Stimulated activated naive CD4-positive, alpha-beta T cell treated with Interleukin-2 at 50 U/mL for 16 hours (primary cell): ENCODE data around the gene PNPLA4.

Source experiments
- DNase-seq: peaks from one replicate; lab custom pipeline; 2025; lab: John Stamatoyannopoulos, UW

Gene PNPLA4, protein sequence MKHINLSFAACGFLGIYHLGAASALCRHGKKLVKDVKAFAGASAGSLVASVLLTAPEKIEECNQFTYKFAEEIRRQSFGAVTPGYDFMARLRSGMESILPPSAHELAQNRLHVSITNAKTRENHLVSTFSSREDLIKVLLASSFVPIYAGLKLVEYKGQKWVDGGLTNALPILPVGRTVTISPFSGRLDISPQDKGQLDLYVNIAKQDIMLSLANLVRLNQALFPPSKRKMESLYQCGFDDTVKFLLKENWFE

DNA sequence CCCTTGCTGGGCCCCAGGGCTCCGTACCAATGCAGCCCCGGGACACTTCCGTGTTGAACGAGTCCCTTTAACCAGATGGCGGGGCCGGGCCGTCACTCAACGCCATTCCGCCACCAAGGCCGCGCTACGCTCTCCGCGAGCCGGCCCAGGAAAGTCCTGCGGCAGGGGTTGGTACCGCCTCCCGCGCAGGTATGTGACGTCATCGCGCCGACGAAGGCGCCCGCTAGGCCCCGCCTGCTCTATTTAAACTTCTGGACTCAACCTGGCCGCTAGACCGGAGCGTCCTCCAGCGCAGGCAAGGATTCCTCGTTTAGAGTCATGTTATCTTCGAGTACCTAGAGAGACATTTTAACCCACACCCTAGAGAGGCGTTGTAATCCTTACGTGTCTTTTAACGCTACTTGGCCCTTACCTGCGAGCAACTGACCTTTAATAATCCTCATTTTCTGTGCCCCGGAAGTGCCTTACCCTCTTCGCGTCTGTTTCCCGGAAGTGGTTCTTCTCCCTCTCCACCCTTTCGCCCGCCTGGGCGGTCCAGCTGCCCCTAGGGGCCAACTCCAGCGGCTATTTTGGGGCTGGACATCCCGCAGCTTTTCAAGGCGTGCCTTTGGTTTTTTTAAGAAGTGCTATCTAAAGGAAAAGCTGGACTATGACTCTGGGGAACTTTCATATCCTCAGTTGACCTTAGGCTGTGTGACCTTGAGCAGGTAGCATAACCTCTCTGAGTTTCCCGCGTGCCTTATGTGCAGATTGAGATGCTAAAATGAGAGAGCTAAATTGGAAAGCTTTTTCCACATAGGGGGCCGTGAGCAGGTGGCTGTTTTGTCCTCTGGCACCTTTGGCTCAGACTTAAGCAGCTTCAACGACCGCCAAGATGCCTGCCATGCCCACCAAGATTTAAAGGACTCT lies at the start of gene PNPLA4:
Gene PNPLA4, minus strand, starts transcription at position 155 of the 909 bp plus-strand sequence. CDS start 1,294 bp downstream, outside the sequence.
- peak; percentile 73 for DNase-seq

DNA sequence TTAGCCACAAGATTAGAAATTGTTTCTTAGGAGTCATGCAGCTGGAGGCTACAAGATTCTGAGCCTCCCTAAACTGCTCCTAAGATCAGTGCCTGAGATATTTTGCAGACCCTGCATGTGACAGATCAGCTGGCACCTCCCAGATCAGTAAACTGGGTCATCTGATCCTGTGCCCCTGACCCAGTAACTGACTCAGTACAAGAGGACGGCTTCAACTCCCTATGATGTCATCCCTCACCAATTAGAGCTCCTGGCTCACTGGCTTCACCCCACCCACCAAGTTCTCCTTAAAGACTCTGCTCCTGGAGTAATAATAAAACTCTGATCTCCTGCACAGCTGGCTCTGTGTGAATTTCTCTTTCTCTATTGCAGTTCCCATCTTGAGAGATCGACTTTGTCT lies 45.4 kb upstream of the PNPLA4 start:
- DNase-seq: no peak

DNA sequence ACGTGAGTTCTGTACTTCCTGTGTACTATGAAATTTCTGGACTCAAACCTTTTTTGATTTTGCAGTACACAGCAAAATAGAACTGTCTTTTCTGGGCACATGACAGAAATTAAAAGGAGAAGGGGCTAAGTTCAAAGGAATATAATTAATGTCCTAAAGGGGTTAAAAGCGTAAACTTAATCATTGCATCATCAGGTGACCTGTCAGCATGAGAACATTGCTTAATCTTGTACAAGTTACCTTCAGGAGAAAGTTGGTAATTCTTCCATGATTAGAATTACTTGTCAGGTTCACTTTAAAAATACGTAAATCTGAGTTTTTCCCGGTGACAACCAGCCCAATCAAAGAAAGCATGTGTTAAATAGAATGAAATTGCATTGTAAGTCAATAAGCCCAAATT lies 43.2 kb upstream of the PNPLA4 start:
- DNase-seq: no peak

DNA sequence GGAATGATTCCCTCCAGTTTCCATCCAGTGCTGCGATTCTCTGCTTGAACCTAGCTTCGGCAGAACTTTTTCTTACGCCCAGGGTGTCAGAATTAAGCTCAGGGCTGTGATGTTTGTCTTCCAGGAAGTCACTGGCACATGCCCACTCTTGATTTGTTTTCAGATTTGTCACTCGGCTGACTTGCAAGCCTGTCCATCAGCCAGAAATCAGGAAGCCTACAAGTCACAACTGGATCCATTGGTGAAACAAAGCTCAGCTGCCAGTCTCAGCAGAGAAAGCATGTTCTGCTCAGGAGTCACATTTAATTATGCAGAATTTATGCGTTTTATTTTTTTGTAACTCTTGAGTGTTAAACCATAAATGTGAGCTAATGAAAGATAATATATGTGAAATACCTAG lies 38.2 kb upstream of the PNPLA4 start:
- no peak for DNase-seq

DNA sequence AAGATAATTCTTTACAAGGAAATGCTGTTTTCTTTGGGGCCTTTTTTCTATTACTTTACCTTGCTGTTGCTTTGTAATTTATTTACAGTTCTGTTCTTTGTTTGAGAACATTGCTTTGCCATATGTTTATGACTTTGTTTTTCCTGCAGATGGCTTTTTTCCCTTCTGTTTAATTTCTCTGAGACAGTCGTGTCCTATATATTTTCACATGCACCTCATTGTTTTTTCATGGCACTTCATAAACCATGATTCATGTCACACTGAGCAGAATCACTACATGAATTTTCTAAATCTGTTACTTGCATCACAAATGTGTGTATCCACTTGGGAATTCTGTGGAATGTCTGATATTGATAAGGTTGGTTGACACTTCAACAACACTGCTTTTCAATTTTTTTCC lies 33.0 kb upstream of the PNPLA4 start:
- no peak for DNase-seq

DNA sequence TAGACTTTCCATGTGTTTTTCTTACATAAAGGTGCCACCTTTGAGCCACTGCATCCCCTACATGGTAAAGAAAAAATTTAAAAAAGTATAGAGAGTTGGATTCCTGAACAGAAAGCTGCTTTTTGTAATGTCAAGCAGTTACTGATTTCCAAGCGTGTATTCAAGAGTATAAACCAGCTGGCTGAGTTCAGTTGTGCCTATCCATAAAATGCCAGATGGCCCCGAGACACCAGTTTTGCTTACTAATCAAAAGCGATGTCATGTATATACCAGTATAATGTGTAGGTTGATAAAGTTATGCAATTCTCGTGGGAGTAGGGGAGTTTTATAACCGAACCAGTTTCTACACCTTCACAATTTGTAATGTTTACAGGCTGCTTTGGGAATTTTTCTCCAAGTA lies 26.2 kb upstream of the PNPLA4 start:
- DNase-seq: no peak

DNA sequence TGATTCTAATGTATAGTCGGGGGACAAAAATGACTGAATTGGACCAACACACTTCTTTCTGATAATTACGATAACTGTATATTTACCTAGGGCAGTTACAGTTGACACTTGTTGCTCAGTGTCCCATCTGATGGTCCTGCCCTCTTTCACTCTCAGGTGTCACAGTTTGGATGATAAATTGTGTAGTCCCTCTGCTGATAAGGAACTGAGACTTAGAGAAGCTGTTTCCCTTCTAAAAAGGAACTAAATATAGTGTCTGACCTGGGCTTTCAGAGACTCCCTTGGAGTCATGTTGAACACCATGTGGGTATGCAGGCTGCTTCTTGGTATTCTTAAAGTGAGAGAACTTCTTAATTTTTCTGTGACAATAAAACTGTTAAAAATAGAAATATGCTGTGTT lies 23.7 kb upstream of the PNPLA4 start:
- no peak for DNase-seq

DNA sequence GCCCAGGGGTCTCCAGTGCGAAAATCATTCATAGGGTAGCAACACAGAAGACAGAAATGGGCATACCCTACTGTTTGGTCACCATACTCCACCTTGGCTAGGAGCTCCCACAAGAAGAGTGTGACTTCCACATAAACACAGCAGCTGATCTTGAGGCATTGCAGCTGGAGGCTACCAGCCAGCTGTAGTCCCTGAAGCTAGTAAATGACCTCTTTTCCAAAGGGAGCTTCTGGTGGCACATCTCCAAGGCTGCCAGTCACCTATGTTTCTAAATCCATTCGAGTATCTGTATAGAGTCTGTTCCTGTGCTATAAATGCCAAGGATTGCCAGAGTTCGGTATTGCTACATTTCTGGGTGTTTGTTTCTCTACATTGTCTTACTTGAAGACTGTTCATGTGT lies 21.3 kb upstream of the PNPLA4 start:
- no peak for DNase-seq

DNA sequence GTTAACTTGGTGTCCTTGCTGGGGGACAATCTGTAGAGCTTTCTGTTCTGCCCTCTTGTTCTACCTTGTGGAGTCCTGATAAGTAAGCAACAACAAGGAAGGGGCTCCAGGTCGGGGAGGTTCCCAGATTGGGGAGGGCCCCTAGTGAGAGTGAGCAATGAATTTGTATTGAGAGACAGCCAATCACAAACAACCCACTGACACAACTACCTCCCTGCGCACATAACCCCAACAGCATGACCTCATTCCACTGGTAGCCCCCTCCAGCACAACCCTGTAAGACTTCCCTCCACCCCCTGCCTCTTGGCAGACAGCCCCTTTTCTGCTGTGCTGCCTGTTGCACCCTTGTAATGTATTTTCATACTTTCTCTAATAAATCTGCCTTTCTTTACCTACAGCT lies 19.7 kb upstream of the PNPLA4 start:
- DNase-seq: no peak

DNA sequence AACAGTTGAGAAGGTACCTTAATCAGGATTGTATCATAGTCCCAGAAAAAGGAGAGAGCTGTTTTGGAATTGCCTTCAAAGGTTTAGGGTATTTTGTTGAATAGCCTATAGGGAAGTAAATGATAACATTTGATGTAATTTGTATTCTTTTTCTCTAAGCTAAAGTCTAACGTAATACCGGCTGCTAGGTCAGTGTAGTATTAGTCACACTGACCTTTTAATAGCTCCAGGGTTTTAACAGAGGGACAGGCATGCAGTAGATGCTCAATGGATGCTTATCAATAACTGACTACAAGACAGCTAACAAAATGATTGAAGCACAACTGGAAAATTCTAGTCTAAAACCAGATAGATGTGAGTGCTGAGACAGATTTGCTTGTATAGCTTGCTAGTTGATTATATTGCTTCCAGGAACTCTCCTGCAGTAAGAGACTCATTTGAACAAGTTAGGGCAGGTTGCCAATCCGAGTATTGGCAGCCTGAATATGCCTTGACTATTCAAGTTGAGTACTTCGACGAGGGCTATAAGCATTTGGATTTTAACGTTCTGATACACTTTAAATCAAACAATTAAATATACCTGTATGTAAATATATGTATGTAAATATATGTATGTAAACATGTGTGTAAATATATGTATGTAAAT lies 16.5 kb upstream of the PNPLA4 start:
- no peak for DNase-seq

DNA sequence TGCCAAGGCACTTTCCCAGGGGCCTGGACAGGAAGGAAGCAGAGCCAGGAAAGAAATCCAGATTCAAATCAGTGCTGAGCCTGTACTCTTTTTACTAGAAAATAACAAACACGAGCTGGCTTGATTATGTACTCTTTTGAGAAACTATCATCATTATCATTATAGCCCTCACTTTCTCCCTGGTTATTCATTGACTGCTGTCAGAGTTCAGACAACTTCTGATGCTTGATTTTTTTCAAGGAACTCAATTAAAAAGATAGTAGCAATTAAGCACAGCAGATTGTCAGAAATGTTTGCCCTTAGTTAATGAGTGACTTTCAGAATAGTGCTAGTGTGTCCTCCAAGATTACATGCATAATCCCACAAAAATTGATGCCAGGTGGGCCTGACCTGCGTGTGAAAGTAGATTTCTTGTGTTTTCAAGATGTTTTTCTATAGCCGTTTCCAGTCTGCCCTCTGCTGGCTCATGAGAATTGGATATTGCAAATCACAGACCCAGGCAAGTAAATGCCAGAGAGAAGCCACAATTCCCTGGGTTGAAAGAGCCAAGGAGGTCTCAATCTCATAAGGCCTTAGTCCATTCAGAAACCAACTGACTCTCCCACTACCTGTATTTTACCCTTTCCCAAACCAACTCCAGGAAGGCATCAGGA lies 14.3 kb upstream of the PNPLA4 start:
- DNase-seq: no peak

DNA sequence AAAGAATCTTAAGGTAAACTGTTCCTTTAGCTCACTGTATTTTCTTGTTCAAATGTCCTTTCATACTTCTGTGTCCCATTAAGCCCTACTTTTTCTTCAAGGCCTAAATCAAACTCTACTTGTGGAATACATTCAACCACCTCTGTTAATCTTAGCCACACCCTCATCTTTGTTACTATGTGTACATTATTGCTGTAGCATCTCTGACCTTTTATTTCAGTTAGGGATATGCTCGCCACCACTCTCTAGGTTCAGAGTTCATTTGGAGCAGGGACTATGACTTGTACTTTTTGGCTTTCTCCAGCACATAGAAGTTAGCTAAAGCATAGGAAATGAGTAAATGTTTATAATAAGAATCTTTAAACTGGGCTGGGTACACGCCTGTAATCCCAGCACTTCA lies 6.8 kb upstream of the PNPLA4 start:
- DNase-seq: no peak

DNA sequence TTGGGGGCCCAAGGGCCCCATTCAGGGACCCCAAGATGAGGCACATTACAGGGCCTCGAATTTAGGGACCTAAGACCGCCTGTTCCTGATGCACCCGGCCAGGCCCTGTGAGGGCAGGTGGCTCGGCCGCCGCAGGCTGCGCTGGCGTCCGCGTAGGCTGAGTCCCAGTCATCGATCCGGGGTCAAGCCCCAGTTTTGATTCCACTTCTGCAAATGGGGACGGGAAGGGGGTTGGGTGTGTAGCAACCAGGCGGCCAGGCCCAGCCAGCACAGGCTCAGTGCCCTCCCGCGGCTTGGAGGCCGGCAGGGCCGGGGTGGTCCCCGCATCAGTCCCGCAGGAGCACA lies 327 bp downstream of the PNPLA4 start:
- DNase-seq: no peak

DNA sequence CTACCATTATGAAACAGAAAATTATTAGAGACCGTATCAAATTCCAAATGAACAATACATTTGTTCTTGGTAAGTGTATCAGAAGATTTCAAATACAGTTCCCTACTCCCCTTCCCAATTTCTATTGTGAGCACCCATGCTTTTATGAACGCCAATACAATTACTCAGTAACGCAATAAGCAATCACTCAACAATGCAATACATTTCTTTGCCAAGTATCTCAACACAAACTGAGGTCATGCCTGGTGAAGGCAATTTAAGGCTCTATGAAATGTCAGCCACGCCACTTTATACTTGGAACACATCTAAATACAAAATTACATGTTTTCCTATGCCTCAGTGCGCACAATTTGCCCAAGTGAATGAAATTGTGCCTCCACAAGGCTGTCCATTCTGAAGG lies 712 bp downstream of the PNPLA4 start:
- DNase-seq: no peak

DNA sequence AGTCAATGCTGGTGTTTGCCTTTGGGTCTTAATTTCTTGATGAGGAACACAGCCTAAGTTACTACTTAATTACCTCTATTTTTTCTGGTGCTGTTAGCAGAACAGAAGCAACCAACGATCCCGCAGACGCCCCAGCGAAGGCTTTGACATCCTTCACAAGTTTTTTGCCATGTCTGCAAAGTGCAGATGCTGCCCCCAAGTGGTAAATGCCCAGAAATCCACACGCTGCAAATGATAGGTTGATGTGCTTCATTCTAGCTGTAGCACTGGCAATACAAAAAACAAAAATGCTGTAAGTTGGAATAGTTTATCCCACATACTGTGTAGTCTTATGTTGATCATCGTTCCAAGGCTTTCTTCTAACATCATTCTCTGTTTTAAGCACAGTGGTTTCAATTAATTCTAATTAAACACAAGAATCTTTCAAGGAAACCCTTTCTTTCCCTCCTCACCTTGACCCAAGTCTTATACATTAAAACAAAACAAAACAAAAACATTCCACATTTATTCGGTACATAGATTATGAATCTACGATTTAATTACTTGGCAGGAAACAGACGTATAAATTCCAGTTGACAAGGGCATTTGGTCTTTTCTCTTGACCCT lies 1.2 kb downstream of the PNPLA4 start:
- DNase-seq: peak; percentile 26

DNA sequence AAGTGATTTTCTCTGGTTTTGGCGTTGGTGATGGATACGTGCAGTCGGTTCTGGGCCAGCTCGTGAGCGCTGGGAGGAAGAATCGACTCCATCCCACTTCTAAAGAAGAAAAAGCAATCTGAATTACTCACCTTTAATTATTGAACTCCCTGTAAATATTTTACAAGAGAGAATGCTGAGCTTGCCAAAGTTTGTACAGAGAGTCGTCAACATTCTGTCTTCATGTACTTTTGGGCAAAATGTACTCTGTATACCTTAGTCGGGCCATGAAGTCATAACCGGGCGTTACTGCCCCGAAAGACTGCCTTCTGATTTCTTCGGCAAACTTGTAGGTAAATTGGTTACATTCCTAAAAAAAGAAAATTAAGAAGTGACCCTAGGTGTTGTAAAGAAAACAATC lies 5.5 kb downstream of the PNPLA4 start:
- DNase-seq: no peak

DNA sequence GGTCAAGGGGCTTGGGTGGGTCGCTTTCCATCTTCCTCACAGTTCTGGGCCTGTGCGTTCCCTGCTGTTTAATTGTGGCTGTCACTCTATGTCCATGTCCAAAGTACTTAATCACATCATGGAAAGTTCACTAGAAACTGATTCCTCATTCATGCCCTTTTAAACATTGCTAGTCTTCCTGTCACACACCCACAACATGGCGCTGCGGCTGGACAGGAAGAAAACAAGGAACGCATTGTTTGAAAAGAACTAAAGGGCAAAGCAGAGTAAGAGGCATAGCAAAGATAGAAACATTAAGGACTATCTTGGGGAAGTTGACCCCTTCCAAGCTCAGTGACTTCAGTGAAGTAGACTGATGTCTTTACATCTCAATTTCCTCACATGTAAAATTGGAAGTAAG lies 18.4 kb downstream of the PNPLA4 start:
- no peak for DNase-seq

DNA sequence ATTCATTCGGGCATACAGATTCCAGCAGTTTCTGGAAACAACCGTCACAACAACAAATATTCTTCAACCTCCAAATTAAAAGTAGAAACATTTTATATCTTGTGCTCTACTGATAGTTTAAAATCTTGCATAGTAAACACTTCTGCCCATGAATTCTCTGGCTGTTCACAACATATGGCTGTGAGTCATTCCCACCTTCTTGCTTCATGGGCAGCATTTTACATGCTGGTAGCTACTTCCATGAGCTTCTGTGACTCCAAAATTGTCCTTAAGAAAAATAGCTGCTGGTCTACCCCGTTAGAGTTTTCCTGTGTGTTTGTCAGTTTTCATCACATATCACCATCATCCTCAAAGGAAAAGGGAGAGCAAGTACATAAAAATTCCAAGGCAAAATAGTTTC lies 22.7 kb downstream of the PNPLA4 start:
- DNase-seq: no peak

DNA sequence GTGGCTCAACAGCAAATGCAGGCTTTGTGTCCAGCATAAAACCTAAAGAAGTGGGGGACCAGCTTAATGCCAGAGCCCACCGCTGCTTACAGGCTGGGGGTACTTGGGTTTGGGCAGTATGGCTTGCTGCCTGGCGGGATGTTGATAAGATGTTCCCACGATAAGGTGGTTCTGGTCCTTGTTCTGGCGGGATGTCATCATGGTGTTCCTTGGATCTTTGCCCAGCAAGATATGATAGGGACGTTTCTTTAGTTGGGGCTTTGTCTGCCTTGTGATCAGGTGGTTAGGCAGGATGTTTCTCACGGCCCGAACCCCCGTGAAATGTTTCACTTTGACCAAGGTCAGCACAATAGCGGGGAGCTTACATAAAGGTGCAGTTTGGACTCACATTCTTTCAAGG lies 35.3 kb downstream of the PNPLA4 start:
- no peak for DNase-seq

DNA sequence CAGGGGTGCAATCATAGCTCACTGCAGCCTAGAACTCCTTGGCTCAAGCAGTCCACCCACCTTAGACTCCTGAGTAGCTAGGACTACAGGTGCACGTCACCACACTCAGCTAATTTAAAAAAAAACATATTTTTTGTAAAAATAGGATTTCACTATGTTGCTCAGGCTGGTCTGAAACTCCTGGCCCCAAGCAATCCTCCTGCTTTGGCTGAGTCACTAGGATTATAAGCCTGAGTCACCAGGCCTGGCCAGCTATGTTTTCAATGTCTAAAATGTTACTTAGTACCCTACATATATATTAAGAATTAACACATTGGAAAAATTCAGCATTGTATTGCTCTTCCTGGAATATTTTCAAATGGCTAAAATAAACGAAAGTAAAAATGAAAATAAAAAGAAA lies 37.5 kb downstream of the PNPLA4 start:
- DNase-seq: no peak

DNA sequence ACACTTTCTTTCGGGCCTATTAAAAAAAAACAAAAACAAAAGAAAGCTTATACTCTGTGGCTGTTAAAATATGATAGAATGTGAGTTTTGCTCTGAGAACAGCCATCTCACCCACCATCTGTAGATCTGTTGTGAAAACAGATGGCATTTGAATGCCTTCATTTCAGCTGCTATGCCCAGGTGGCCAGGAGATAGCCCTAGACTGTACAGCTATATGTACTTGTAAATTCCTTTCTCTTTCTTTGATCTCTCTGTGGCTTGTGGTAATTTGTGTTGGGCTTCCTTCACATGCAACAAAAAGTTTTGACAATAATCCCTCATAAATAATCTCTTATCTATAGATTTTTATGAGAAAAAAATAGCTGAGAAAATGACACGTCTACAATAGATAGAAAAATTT lies 38.1 kb downstream of the PNPLA4 start:
- DNase-seq: no peak

DNA sequence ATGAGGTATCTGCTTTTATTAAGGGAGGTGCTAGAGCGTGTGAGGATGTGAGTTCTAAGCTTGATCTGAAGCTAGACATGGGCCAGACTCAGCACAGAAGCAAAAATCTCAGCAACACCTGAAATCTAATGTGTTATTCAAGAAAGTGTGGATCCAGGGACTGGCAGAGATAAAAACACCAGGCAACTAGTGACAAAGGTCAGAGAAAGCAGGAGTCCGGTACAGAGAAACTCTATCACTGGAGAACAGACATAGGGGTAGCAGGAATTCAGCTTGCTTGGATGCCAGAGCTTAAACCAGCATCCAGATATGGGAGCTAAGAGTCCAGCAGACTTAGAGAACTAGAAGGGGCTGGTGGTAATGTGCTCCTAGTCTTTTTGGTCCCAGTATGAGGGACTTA lies 50.3 kb downstream of the PNPLA4 start:
- DNase-seq: no peak
